ENCODE data around the gene FOXRED1. TPM values are rescaled to one million over a fixed set of nuclear protein-coding genes. Genes with fewer than 3 reads are reported as not detected.
A peak's percentile ranks its signal among the peaks of the same experiment; 100 is the strongest.

FOXRED1 gene
- total and polyA plus RNA-seq, 9 of the 15 experiments (the other 6 are each of a cell fraction or from before 2014, with no cell fraction given) = 14.1 to 94.4 (median 53.1) TPM

DNA sequence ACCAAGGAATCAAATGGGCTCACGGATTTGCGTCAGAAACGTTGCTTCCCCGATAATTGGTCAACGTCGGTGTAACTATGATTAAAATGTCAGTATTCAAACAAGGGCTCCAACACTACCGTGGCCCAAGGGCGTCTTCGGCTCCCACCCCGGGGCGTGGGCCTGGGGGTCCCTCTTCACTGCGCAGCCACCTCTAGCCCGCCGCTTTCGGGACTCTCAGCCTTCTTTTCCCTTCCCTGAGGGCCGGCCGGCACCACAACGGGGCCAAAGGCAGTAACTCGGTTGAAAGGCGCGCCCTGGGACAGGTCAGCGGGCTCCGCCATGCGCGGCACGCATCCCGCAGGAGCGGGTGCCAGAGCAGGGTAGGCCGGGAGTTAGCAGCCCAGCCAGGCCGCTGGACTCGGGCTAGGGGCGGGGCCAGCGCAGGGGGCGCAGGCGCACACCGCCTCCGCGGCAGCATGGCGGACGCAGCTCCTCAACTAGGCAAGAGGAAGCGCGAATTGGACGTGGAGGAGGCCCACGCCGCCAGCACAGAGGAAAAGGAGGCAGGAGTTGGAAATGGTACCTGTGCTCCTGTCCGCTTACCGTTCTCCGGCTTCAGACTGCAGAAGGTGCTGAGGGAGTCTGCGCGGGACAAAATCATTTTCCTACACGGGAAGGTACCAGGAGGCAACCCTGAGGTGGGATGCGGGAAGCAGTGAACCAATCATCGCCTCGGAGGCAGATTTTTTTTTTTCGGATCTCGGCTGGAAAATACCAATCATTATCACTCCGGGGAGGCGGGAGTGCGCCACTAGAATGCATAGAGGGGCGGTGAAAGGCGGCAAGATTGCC is 34.9 kb downstream of the FOXRED1 start, which contains the start of gene DCPS (continued):
- TF ChIP-seq NCOA4 (IDR thresholded peaks at IDR 0.05; ENCODE audit: partially characterized antibody) (no peak), MAFF (IDR thresholded peaks at IDR 0.05; ENCODE audit: low read length) (no peak), MED1 (CRISPR knock-in tag; IDR thresholded peaks at IDR 0.05; ENCODE audit: borderline replicate concordance) (no peak), HNRNPUL1 (IDR thresholded peaks at IDR 0.05; ENCODE audit: low read length) (no peak), MEF2D (tag; conservative IDR thresholded peaks at IDR 0.05; ENCODE audit: low read depth) (no peak), ZNF239 (CRISPR knock-in tag; IDR thresholded peaks at IDR 0.05) (no peak), FOXM1 (IDR thresholded peaks at IDR 0.05; ENCODE audit: low read depth) (no peak), FOXM1 (CRISPR knock-in tag; IDR thresholded peaks at IDR 0.05; ENCODE audit: low read depth) (peak; percentile 77), MEIS2 (IDR thresholded peaks at IDR 0.05; ENCODE audit: partially characterized antibody) (peak; percentile 64)
- TF ChIP-seq, protein P1, sequence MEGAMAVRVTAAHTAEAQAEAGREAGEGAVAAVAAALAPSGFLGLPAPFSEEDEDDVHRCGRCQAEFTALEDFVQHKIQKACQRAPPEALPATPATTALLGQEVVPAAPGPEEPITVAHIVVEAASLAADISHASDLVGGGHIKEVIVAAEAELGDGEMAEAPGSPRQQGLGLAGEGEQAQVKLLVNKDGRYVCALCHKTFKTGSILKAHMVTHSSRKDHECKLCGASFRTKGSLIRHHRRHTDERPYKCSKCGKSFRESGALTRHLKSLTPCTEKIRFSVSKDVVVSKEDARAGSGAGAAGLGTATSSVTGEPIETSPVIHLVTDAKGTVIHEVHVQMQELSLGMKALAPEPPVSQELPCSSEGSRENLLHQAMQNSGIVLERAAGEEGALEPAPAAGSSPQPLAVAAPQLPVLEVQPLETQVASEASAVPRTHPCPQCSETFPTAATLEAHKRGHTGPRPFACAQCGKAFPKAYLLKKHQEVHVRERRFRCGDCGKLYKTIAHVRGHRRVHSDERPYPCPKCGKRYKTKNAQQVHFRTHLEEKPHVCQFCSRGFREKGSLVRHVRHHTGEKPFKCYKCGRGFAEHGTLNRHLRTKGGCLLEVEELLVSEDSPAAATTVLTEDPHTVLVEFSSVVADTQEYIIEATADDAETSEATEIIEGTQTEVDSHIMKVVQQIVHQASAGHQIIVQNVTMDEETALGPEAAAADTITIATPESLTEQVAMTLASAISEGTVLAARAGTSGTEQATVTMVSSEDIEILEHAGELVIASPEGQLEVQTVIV (CRISPR knock-in tag; IDR thresholded peaks at IDR 0.05; ENCODE audit: borderline replicate concordance) = no peak
- TF ChIP-seq, protein P2, sequence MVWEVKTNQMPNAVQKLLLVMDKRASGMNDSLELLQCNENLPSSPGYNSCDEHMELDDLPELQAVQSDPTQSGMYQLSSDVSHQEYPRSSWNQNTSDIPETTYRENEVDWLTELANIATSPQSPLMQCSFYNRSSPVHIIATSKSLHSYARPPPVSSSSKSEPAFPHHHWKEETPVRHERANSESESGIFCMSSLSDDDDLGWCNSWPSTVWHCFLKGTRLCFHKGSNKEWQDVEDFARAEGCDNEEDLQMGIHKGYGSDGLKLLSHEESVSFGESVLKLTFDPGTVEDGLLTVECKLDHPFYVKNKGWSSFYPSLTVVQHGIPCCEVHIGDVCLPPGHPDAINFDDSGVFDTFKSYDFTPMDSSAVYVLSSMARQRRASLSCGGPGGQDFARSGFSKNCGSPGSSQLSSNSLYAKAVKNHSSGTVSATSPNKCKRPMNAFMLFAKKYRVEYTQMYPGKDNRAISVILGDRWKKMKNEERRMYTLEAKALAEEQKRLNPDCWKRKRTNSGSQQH (CRISPR knock-in tag; IDR thresholded peaks at IDR 0.05) = no peak
- TF ChIP-seq, protein P3, sequence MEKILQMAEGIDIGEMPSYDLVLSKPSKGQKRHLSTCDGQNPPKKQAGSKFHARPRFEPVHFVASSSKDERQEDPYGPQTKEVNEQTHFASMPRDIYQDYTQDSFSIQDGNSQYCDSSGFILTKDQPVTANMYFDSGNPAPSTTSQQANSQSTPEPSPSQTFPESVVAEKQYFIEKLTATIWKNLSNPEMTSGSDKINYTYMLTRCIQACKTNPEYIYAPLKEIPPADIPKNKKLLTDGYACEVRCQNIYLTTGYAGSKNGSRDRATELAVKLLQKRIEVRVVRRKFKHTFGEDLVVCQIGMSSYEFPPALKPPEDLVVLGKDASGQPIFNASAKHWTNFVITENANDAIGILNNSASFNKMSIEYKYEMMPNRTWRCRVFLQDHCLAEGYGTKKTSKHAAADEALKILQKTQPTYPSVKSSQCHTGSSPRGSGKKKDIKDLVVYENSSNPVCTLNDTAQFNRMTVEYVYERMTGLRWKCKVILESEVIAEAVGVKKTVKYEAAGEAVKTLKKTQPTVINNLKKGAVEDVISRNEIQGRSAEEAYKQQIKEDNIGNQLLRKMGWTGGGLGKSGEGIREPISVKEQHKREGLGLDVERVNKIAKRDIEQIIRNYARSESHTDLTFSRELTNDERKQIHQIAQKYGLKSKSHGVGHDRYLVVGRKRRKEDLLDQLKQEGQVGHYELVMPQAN (IDR thresholded peaks at IDR 0.05; ENCODE audit: borderline replicate concordance) = peak; percentile 52; the same call in 1 of the 2 replicates
- TF ChIP-seq, protein P4, sequence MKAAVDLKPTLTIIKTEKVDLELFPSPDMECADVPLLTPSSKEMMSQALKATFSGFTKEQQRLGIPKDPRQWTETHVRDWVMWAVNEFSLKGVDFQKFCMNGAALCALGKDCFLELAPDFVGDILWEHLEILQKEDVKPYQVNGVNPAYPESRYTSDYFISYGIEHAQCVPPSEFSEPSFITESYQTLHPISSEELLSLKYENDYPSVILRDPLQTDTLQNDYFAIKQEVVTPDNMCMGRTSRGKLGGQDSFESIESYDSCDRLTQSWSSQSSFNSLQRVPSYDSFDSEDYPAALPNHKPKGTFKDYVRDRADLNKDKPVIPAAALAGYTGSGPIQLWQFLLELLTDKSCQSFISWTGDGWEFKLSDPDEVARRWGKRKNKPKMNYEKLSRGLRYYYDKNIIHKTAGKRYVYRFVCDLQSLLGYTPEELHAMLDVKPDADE (conservative IDR thresholded peaks at IDR 0.05; ENCODE audit: control insufficient read depth, low read depth, low read length) = peak; percentile 67; the same call in 1 of the 2 replicates
- TF ChIP-seq, protein P5, sequence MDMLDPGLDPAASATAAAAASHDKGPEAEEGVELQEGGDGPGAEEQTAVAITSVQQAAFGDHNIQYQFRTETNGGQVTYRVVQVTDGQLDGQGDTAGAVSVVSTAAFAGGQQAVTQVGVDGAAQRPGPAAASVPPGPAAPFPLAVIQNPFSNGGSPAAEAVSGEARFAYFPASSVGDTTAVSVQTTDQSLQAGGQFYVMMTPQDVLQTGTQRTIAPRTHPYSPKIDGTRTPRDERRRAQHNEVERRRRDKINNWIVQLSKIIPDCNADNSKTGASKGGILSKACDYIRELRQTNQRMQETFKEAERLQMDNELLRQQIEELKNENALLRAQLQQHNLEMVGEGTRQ (CRISPR knock-in tag; IDR thresholded peaks at IDR 0.05) = no peak
- TF ChIP-seq, protein P6, sequence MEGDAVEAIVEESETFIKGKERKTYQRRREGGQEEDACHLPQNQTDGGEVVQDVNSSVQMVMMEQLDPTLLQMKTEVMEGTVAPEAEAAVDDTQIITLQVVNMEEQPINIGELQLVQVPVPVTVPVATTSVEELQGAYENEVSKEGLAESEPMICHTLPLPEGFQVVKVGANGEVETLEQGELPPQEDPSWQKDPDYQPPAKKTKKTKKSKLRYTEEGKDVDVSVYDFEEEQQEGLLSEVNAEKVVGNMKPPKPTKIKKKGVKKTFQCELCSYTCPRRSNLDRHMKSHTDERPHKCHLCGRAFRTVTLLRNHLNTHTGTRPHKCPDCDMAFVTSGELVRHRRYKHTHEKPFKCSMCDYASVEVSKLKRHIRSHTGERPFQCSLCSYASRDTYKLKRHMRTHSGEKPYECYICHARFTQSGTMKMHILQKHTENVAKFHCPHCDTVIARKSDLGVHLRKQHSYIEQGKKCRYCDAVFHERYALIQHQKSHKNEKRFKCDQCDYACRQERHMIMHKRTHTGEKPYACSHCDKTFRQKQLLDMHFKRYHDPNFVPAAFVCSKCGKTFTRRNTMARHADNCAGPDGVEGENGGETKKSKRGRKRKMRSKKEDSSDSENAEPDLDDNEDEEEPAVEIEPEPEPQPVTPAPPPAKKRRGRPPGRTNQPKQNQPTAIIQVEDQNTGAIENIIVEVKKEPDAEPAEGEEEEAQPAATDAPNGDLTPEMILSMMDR (IDR thresholded peaks at IDR 0.05 in 2 of 3, conservative IDR thresholded peaks at IDR 0.05 in 1 of 3; ENCODE audit: insufficient read depth in 2 of 3, low read depth in 1 of 3, low read length in 3 of 3) = no peak

Data from K562 (cell line).